Loucy (cell line): ENCODE data around the gene LASP1.

ENCODE experiments used
- H2AFZ ChIP-seq: fragments of 200-600 bp; sonication (generic); 2 replicates; pipeline ENCODE4 v1.6.0; 2016; ENCODE audit warnings: antibody characterized with exemption, mild to moderate bottlenecking, low read length, moderate library complexity
- H3F3A ChIP-seq: fragments of 200-600 bp; 2 replicates; pipeline ENCODE4 v1.6.0; 2016; ENCODE audit warnings: antibody characterized with exemption, low read depth, mild to moderate bottlenecking
- H3K27me3 ChIP-seq: fragments of 200-600 bp; sonication (generic); 2 replicates; pipeline ENCODE4 v1.6.1; 2014; ENCODE audit warnings: low read length, mild to moderate bottlenecking; ENCODE audit not compliant: insufficient read depth, poor library complexity, severe bottlenecking
- H3K36me3 ChIP-seq: fragments of 200-600 bp; sonication (generic); 2 replicates; pipeline ENCODE4 v1.6.1; 2016; ENCODE audit warnings: low read length; ENCODE audit not compliant: insufficient read depth
- H3K4me1 ChIP-seq: fragments of 200-600 bp; sonication (generic); 2 replicates; pipeline ENCODE4 v1.5.1; 2014; ENCODE audit warnings: low read length, mild to moderate bottlenecking; ENCODE audit not compliant: insufficient read depth, poor library complexity, severe bottlenecking
- H3K4me2 ChIP-seq: fragments of 200-600 bp; sonication (generic); 2 replicates; pipeline ENCODE4 v1.6.0; 2014; ENCODE audit warnings: antibody characterized with exemption, low read length, low read depth, mild to moderate bottlenecking; ENCODE audit not compliant: poor library complexity, severe bottlenecking
- H3K4me3 ChIP-seq: fragments of 200-600 bp; sonication (generic); 2 replicates; pipeline ENCODE4 v1.5.1; 2014; ENCODE audit warnings: low read length, mild to moderate bottlenecking, mixed read lengths; ENCODE audit not compliant: poor library complexity, severe bottlenecking
- H3K79me2 ChIP-seq: fragments of 200-600 bp; sonication (generic); 2 replicates; pipeline ENCODE4 v1.6.1; 2014; ENCODE audit warnings: low read length; ENCODE audit not compliant: insufficient read depth
- H3K9ac ChIP-seq: fragments of 200-600 bp; sonication (generic); 2 replicates; pipeline ENCODE4 v1.6.0; 2014; ENCODE audit warnings: mild to moderate bottlenecking, low read depth, low read length, moderate library complexity; ENCODE audit not compliant: poor library complexity, severe bottlenecking
- H3K9me2 ChIP-seq: fragments of 200-600 bp; sonication (generic); replicated peaks from 2 replicates; pipeline ENCODE4 v1.6.1; 2016; ENCODE audit warnings: low read depth, low read length, mixed read lengths
- H3K9me3 ChIP-seq: fragments of 200-600 bp; sonication (generic); 2 replicates; pipeline ENCODE4 v1.6.1; 2014; ENCODE audit warnings: mild to moderate bottlenecking, antibody characterized with exemption, low read length, low read depth; ENCODE audit not compliant: insufficient read depth
- H4K20me1 ChIP-seq: fragments of 200-600 bp; sonication (generic); 2 replicates; pipeline ENCODE4 v1.6.0; 2014; ENCODE audit warnings: antibody characterized with exemption, low read length, mild to moderate bottlenecking; ENCODE audit not compliant: insufficient read depth, poor library complexity, severe bottlenecking
- CTCF ChIP-seq: fragments of 200-600 bp; sonication (generic); conservative IDR thresholded peaks from 2 replicates; pipeline ENCODE4 v1.5.1; 2014; ENCODE audit warnings: mild to moderate bottlenecking, antibody characterized with exemption, low read length
- EZH2phosphoT487 ChIP-seq: fragments of 200-600 bp; IDR thresholded peaks from 2 replicates; pipeline ENCODE4 v1.6.1; 2018; ENCODE audit warnings: antibody characterized with exemption, mild to moderate bottlenecking, moderate library complexity, borderline replicate concordance

Gene LASP1

GRCh38 chr17:38906460-38907228, 36.8 kb downstream of the LASP1 start:
- TF ChIP-seq EZH2phosphoT487 (no peak), CTCF (no peak)
- Histone ChIP-seq H3K4me1 (peaks cover 7% of the 10 kb centered on the region), H3K79me2 (peaks cover 83% of the 10 kb centered on the region), H3K9me3 (no peaks in the 10 kb centered on the region), H3K4me3 (no peak overlapping the region), H3F3A (no peaks in the 10 kb centered on the region), H3K9ac (no peak overlapping the region), H3K36me3 (peaks cover 57% of the 10 kb centered on the region), H3K9me2 (no peaks in the 10 kb centered on the region), H3K4me2 (no peak overlapping the region), H4K20me1 (peaks cover 23% of the 10 kb centered on the region), H3K27me3 (no peaks in the 10 kb centered on the region), H2AFZ (no peak overlapping the region)

GRCh38 chr17:38907930-38908675, 38.2 kb downstream of the LASP1 start:
- no peaks in the 10 kb centered on the region for H3K27me3 ChIP-seq
- H3K4me3 ChIP-seq: no peak overlapping the region
- TF ChIP-seq CTCF (0 out of 2 replicates have a peak, but pooled peaks have one; percentile 15), EZH2phosphoT487 (no peak)
- H2AFZ ChIP-seq: no peak overlapping the region
- peaks cover 63% of the 10 kb centered on the region for H3K36me3 ChIP-seq
- no peak overlapping the region for H3K9ac ChIP-seq
- no peaks in the 10 kb centered on the region for H3F3A ChIP-seq
- no peak overlapping the region for H3K4me2 ChIP-seq
- H3K4me1 ChIP-seq: no peaks in the 10 kb centered on the region
- no peaks in the 10 kb centered on the region for H3K9me2 ChIP-seq
- peaks cover 23% of the 10 kb centered on the region for H4K20me1 ChIP-seq
- no peaks in the 10 kb centered on the region for H3K9me3 ChIP-seq
- peaks cover 84% of the 10 kb centered on the region for H3K79me2 ChIP-seq

- TF ChIP-seq EZH2phosphoT487 (no peak), CTCF (no peak)
Measured at GRCh38 chr17:38908676-38909181, 38.9 kb downstream of the LASP1 start.

More at GRCh38 chr17:38908676-38909181, 38.9 kb downstream of the LASP1 start:
- Histone ChIP-seq H2AFZ (no peak overlapping the region), H3K4me2 (no peak overlapping the region), H4K20me1 (peaks cover 23% of the 10 kb centered on the region), H3K4me1 (no peaks in the 10 kb centered on the region), H3K9ac (no peak overlapping the region), H3K79me2 (peaks cover 78% of the 10 kb centered on the region), H3K9me2 (no peaks in the 10 kb centered on the region), H3K27me3 (no peaks in the 10 kb centered on the region), H3K36me3 (peaks cover 62% of the 10 kb centered on the region), H3K4me3 (no peak overlapping the region), H3K9me3 (no peaks in the 10 kb centered on the region), H3F3A (no peaks in the 10 kb centered on the region)
